DMS79 (cell line): Measurements from ENCODE around the gene CARS1.
"Not testable (repeated sequence)": the region's sequence is repeated elsewhere in the genome, so short reads cannot be mapped to it uniquely, and the experiment has no call there.

Experiments used
- DNase-seq: peaks from one replicate; lab custom pipeline; 2025; lab: John Stamatoyannopoulos, UW

CARS1 gene

DNA sequence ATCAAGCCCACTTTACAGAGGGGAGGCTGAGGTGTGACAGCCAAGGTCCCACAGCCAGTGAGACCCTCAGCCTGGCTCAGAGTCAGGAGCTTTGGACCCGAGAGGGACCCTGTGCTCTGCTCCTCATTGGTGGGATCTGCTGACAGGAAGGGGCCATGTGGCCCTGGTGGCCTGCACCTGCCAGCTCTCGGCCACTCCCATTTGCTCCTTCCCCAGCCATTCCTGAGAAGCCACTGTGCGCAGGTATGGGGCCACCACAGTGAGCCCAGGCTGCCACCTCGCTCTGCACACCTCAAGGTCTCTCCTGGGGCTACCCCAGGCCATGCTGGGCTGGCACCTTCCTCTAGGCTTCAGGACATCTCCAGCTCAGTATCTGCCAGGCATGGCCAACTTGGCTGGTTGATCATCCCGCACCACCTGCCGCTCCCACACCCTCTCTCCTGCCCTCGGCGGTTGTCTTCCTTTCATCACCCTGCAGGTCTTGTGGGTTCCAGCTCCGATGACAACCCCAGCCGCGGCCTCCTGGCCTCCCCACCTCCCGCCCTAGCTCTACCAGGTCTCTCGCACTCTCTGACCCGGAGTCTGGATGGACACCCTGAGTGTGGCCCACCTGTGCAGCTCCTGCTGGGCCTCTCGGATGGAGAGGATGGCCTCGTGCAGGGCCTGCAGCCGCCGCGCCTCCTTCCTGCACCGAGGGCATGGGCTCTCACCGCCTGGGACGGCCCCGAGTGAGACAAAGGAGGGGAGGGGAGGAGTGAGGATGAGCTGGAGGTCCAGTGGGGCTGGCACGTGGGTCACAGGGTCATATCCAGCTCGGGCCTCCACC is 32.2 kb upstream of the CARS1 start:
- no peak for DNase-seq

DNA sequence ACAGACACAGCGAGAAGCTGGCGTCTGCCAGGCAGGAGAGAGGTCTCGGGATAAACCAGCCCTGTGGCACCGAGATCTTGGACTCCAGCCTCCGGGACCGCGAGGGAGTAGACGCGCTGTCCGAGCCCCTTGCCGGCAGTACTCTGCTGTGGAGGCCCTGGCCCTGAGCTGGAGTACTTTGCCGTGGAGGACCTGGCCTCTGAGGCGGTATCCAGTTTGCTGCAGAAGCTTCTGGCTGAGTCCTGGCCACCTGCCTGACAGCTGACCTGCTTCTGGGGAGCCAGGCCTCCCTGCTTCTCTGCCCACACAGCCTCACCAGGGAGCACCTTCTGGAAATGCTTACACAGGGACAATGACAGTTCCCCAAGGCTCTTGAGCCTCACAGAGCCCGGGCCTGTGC is 31.6 kb upstream of the CARS1 start:
- DNase-seq = no peak

GRCh38 chr11:3087821-3088800 is 30.9 kb upstream of the CARS1 start:
- DNase-seq = no peak

DNA sequence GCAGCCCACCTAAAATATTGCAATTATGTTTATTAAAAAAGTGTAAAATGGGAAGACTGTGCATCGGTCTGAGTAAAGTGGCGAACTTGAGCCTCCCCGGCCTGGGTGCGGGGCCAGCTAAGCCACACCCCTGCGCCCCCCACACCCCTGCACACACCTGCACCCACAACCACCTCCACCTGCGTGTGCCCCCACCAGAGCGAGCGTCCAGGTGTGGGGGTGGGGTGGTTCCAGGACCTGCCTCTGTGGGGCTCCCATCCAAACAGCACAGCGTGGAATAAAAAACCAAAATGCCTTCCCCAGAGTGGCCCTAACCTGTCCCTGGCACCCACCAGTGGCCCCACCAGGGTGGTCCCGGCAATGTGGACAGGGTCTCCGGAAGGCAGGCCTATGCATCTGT is 30.1 kb upstream of the CARS1 start:
- DNase-seq = no peak

GRCh38 chr11:3086671-3087150 is 29.5 kb upstream of the CARS1 start:
- DNase-seq = no peak

DNA sequence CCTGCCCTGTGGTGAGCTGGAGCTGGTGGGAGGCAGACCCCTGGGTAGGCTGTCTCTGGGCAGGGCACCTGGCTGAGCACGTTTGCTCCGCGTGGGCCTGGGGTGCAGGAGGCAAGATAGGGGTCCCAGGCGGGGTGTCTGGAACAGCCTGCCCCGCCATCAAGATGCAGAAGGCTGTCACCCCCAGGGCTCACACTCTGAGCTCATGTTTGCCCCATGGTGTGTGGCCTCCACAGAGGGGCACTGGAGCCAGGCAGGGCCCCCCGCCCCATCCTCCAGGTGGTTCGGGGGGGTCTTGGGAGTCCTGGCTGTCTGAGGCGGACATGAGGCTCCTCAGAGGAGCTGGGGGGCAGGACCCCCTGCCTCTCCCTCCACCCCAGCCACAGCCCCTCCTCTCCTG is 28.9 kb upstream of the CARS1 start:
- no peak for DNase-seq

GRCh38 chr11:3085052-3085451 is 27.8 kb upstream of the CARS1 start:
- DNase-seq = no peak

- DNase-seq = no peak
Measured at GRCh38 chr11:3083321-3083720, 26.1 kb upstream of the CARS1 start.

DNA sequence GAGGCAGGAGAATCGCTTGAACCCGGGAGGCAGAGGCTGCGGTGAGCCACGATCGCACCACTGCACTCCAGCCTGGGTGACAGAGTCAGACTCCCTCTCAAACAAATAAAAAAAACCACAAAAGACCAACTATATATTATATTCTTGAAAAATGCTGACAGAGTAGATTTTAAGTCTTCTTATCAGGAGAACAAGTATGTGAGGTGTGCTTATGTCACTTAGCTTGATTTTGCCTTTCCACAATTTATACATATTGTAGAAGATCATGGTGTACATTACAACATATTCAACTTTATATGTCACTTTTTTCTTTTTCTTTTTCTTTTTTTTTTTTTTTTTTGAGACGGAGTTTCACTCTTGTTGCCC is 24.1 kb upstream of the CARS1 start:
- DNase-seq = no peak

GRCh38 chr11:3080733-3081385 is 23.6 kb upstream of the CARS1 start:
- no peak for DNase-seq

- no peak for DNase-seq
Measured at GRCh38 chr11:3080104-3080503, 22.9 kb upstream of the CARS1 start.

DNA sequence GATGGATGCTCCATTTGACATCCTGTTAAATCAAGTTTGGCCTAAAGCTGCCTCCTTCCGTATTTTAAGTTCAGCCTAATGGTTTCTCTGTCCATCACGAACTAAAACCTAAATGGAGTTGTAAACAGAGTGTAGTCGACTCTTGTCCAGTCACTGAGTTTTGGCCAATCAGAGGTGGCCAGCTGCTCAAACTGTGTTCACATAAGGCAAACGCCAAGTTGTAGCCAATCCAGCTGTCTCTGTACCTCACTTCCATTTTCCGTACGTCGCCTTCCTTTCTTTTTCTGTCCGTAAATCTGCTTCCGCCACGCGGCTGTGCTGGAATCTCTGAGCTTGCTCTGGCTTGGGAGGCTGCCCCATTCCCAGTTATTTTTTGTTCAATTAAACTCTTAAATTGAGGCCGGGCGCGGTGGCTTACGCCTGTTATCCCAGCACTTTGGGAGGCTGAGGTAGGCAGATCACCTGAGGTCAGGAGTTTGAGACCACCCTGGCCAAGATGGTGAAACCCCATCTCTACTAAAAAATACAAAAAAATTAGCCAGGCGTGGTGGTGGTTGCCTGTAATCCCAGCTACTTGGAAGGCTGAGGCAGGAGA is 20.7 kb upstream of the CARS1 start:
- DNase-seq = no peak

DNA sequence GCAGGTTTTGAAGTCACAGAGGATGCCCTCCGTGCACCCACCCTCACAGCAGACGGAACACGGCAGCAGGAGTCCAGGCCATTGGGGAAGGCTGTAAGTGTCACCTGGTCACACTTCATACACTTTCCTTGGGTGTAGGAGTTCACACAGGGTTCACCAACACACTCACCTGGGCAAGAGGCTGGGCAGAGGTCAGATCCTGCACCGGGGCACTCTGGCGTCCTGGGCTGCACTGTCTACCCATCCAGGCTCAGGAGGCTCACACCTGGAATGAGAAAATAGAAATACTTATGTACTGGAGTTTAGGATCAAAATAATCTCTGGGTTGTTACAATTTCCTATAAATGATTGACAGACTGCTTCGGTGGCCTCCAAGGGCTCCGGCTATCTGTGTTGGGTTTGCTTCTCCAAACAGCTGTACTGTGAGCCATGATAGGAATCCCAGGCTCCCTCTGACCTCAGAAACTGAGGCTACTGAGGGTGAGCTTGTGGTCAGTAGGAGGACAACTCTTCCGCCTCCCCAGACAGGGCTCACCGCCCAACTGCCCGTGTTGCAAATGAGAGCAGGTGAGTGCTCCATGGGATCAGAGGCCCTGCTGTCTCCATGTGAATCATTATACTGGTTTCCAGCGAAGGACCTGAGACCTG is 20.1 kb upstream of the CARS1 start:
- DNase-seq = no peak

GRCh38 chr11:3074912-3075589 is 17.8 kb upstream of the CARS1 start:
- DNase-seq = peak; percentile 59

DNA sequence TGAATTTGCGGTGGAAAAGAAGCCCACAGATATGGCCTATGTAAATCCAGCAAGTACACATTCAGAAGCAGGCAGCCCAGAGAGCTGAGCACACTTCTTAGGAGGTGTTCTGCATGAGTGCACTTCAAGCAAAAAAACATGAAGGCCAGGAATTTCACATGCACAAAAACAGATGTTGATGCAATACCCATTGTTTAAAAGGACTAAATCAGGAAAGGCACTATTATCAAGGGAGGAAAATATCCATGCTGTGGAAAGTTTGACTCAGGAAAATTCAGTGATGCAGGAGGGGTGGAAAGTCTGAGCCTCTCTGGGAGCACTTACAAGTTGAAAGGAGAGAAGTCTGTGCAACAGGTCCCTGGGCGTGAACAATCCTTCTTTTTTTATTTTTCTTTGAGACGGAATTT is 15.8 kb upstream of the CARS1 start:
- no peak for DNase-seq

- no peak for DNase-seq
Measured at GRCh38 chr11:3069425-3069824, 12.2 kb upstream of the CARS1 start.

DNA sequence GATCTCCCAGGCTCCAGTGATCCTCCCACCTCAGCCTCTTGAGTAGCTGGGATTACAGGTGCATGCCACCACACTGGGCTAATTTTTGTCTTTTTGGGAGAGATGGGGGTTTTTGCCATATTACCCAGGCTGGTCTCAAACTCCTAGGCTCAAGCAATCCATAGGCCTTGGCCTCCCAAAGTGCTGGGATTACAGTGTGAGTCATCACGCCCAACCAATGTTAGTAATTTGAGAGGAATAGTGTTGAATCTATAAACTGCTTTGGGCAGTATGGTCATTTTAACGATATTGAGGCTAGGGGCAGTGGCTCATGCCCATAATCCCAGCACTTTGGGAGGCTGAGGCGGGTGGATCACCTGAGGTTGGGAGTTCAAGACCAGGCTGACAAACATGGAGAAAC is 9.1 kb upstream of the CARS1 start:
- DNase-seq = not testable (repeated sequence)

DNA sequence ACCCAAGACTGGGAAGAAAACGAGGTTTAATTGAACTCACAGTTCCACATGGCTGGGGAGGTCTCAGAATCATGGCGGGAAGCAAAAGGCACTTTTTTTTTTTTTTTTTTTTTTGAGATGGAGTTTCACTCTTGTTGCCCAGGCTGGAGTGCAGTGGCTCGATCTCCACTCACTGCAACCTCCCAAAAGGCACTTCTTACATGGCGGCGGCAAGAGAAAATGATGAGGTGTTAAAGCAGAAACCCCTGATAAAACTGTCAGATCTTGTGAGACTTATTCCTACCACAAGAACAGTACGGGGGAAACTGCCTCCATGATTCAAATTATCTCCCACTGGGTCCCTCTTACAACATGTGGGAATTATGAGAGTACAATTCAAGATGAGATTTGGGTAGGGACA is 7.5 kb upstream of the CARS1 start:
- not testable (repeated sequence) for DNase-seq

- not testable (repeated sequence) for DNase-seq
Measured at GRCh38 chr11:3063876-3064275, 6.7 kb upstream of the CARS1 start.

DNA sequence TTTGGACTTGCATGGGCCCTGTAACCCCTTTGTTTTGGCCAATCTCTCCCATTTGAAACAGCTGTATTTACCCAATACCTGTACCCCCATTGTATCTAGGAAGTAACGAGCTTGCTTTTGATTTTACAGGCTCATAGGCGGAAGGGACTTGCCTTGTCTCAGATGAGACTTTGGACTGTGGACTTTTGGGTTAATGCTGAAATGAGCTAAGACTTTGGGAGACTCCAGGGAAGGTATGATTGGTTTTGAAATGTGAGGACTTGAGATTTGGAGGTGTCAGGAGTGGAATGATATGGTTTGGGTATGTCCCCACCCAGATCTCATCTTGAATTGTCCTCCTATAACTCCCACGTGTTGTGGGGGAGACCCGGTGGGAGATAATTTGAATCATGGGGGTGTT is 6.2 kb upstream of the CARS1 start:
- not testable (repeated sequence) for DNase-seq
